BJ (cell line): ENCODE data around the gene PTPN21. TPM values are rescaled to one million over a fixed set of nuclear protein-coding genes. Genes with fewer than 3 reads are reported as not detected.
A peak's percentile ranks its signal among the peaks of the same experiment; 100 is the strongest.

Experiments used
- CTCF ChIA-PET: fragments of 350-600 bp; formaldehyde crosslinking; extraction: SDS; loops from one replicate; lab custom pipeline; 2021; ENCODE audit warnings: antibody characterized with exemption, inconsistent platforms; lab: Yijun Ruan, JAX
- POLR2A ChIA-PET: fragments of 300-600 bp; sonication (Branson Sonifier 250); formaldehyde crosslinking; extraction: SDS; loops from one replicate; lab custom pipeline; 2021; ENCODE audit warnings: antibody characterized with exemption; lab: Charles Lee
- DNase-seq: peaks from one replicate; pipeline ENCODE4 v3.0.0-alpha.2; 2011; ENCODE audit warnings: low read depth
- H3K27me3 ChIP-seq: 2 replicates; pipeline ENCODE4 v1.6.0; 2011; ENCODE audit warnings: low read length; ENCODE audit not compliant: control insufficient read depth, insufficient read depth
- H3K36me3 ChIP-seq: 2 replicates; pipeline ENCODE4 v1.5.1; 2011; ENCODE audit warnings: low read length; ENCODE audit not compliant: control insufficient read depth, insufficient read depth
- H3K4me3 ChIP-seq: 2 replicates; pipeline ENCODE4 v1.5.1; 2011; ENCODE audit warnings: low read depth, mild to moderate bottlenecking, control low read depth, low read length
- CTCF ChIP-seq: IDR thresholded peaks from 2 replicates; pipeline ENCODE4 v1.5.1; 2011; ENCODE audit warnings: low read depth, mild to moderate bottlenecking, control low read depth, inconsistent platforms, low read length, moderate library complexity; ENCODE audit not compliant: insufficient read depth
- polyA plus RNA-seq: library from polyadenylated mRNA; depleted of rRNA; stranded (reverse); fragments of >200 nt; gene quantifications from 2 replicates; pipeline ENCODE4 v1.2.3, GENCODE V29; 2011

The PTPN21 gene
- polyA plus RNA-seq, 1 experiment = 9.1 TPM

- ChIA-PET POLR2A (interaction anchor here (1.2 kb wide), 1 partner anchor 13 kb away, joined by 4 read pairs; no protein-coding TSS in a partner anchor), CTCF (interaction anchor here (0.6 to 0.8 kb wide), 4 partner anchors 105 to 137 kb away, joined by 3 to 5 read pairs (median 4); no protein-coding TSS in a partner anchor)
- no peak for TF ChIP-seq CTCF
- no peak overlapping the region for H3K4me3 ChIP-seq
- no peak for DNase-seq
- H3K27me3 ChIP-seq = no peaks in the 10 kb centered on the region
- H3K36me3 ChIP-seq = no peaks in the 10 kb centered on the region
Measured at GRCh38 chr14:88454886-88455285, 99.9 kb downstream of the PTPN21 start.

- ChIA-PET POLR2A (no interaction called here), CTCF (no interaction called here)
- no peaks in the 10 kb centered on the region for H3K36me3 ChIP-seq
- DNase-seq = no peak
- no peak overlapping the region for H3K4me3 ChIP-seq
- no peaks in the 10 kb centered on the region for H3K27me3 ChIP-seq
- no peak for TF ChIP-seq CTCF
Measured at GRCh38 chr14:88452231-88452630, 102.6 kb downstream of the PTPN21 start.

GRCh38 chr14:88439088-88439487, 115.7 kb downstream of the PTPN21 start:
- H3K36me3 ChIP-seq = 0 out of 2 replicates have a peak, but pooled peaks cover 3% of the 10 kb centered on the region
- ChIA-PET CTCF (no interaction called here), POLR2A (no interaction called here)
- no peak for TF ChIP-seq CTCF
- H3K27me3 ChIP-seq = no peaks in the 10 kb centered on the region
- DNase-seq = no peak
- H3K4me3 ChIP-seq = no peak overlapping the region

GRCh38 chr14:88437658-88438057, 117.1 kb downstream of the PTPN21 start:
- CTCF ChIA-PET = interaction anchor here (1.6 kb wide), 1 partner anchor 10 kb away, joined by 4 read pairs; no protein-coding TSS in a partner anchor
- TF ChIP-seq CTCF = peak; percentile 35; the same call in 1 of the 2 replicates
- Histone ChIP-seq H3K36me3 (0 out of 2 replicates have a peak, but pooled peaks cover 3% of the 10 kb centered on the region), H3K4me3 (no peak overlapping the region), H3K27me3 (no peaks in the 10 kb centered on the region)
- POLR2A ChIA-PET = no interaction called here
- no peak for DNase-seq

- Histone ChIP-seq H3K27me3 (no peaks in the 10 kb centered on the region), H3K36me3 (no peaks in the 10 kb centered on the region; the same call in 1 of the 2 replicates), H3K4me3 (no peak overlapping the region)
- no peak for TF ChIP-seq CTCF
- DNase-seq = no peak
- ChIA-PET CTCF (no interaction called here), POLR2A (no interaction called here)
Measured at GRCh38 chr14:88430976-88431375, 123.8 kb downstream of the PTPN21 start.
